ENCODE data around the gene ZNF76.

Gene ZNF76

GRCh38 chr6:35293681-35294080 lies 34.1 kb downstream of the ZNF76 start:
- intact Hi-C loops (cut with micrococcal nuclease): no loop called here
- no peak overlapping the region for H3K27ac Mint-ChIP-seq
- H3K9me3 Mint-ChIP-seq: no peaks in the 10 kb centered on the region
- peaks cover 17% of the 10 kb centered on the region for H3K4me1 Mint-ChIP-seq (ENCODE audit: low read depth)
- peaks cover 78% of the 10 kb centered on the region for H3K36me3 Mint-ChIP-seq (ENCODE audit: low read depth)
- H3K27me3 Mint-ChIP-seq: no peaks in the 10 kb centered on the region
- no peak overlapping the region for H3K4me3 Mint-ChIP-seq

DNA sequence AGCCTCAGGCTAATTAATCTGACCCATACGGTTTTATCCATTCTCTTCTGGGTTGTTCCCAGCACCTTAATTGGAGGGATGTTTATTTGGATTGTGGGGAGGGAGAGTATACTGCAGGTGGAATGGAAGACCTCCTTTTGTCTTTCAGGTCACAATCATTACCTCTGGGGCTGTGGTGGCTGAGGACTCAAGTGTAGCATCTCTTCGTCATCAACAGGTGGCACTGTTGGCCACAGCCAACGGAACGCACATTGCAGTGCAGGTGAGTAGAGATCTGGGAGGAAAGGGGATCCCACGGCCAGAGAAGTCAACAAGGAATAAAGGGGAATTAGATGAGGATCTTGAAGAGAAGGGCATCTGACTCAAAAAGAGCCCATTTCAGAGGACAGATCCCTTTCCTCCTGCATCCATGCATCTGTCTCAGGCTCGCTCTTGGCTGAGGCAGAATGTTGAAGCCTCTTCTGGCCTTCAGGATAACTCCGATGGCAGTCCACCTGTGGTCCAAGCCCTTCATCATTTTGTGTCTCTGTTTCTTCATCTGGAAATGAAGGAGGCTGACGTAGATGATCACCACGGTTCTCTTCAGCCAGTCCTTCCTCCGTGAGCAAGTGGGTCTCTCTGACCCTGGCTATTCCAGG lies 34.9 kb downstream of the ZNF76 start:
- H3K4me1 Mint-ChIP-seq (ENCODE audit: low read depth): peaks cover 25% of the 10 kb centered on the region
- no peak overlapping the region for H3K27ac Mint-ChIP-seq
- no peaks in the 10 kb centered on the region for H3K27me3 Mint-ChIP-seq
- no peak overlapping the region for H3K4me3 Mint-ChIP-seq
- peaks cover 70% of the 10 kb centered on the region for H3K36me3 Mint-ChIP-seq (ENCODE audit: low read depth)
- no peaks in the 10 kb centered on the region for H3K9me3 Mint-ChIP-seq
- intact Hi-C loops (cut with micrococcal nuclease): no loop called here

- Mint-ChIP-seq H3K4me1 (ENCODE audit: low read depth) (peaks cover 31% of the 10 kb centered on the region), H3K27ac (no peak overlapping the region), H3K27me3 (no peaks in the 10 kb centered on the region), H3K4me3 (no peak overlapping the region), H3K9me3 (no peaks in the 10 kb centered on the region), H3K36me3 (ENCODE audit: low read depth) (peaks cover 65% of the 10 kb centered on the region)
- intact Hi-C loops (cut with micrococcal nuclease): loop anchor here (5.0 kb wide), 1 partner anchor 47 kb away; the partner anchor contains the start of gene PPARD
Measured at GRCh38 chr6:35295036-35295435, 35.5 kb downstream of the ZNF76 start.

- no peaks in the 10 kb centered on the region for H3K9me3 Mint-ChIP-seq
- H3K27me3 Mint-ChIP-seq: no peaks in the 10 kb centered on the region
- peaks cover 38% of the 10 kb centered on the region for H3K4me1 Mint-ChIP-seq (ENCODE audit: low read depth)
- peaks cover 63% of the 10 kb centered on the region for H3K36me3 Mint-ChIP-seq (ENCODE audit: low read depth)
- no peak overlapping the region for H3K4me3 Mint-ChIP-seq
- intact Hi-C loops (cut with micrococcal nuclease): loop anchor here (5.0 kb wide), 1 partner anchor 47 kb away; the partner anchor contains the start of gene PPARD
- H3K27ac Mint-ChIP-seq: no peak overlapping the region
Measured at GRCh38 chr6:35295521-35296315, 36.2 kb downstream of the ZNF76 start.

- Mint-ChIP-seq H3K9me3 (no peaks in the 10 kb centered on the region), H3K27me3 (no peaks in the 10 kb centered on the region), H3K4me1 (ENCODE audit: low read depth) (peaks cover 50% of the 10 kb centered on the region), H3K36me3 (ENCODE audit: low read depth) (peaks cover 50% of the 10 kb centered on the region), H3K27ac (peak overlapping the region; percentile 78), H3K4me3 (peak overlapping the region; percentile 79)
- intact Hi-C loops (cut with micrococcal nuclease): loop anchor here (1.0 to 5.0 kb wide), 4 partner anchors 30 to 171 kb away; partner anchors contain the start of genes PPARD and RPL10A
Measured at GRCh38 chr6:35296931-35297600, 37.5 kb downstream of the ZNF76 start.

DNA sequence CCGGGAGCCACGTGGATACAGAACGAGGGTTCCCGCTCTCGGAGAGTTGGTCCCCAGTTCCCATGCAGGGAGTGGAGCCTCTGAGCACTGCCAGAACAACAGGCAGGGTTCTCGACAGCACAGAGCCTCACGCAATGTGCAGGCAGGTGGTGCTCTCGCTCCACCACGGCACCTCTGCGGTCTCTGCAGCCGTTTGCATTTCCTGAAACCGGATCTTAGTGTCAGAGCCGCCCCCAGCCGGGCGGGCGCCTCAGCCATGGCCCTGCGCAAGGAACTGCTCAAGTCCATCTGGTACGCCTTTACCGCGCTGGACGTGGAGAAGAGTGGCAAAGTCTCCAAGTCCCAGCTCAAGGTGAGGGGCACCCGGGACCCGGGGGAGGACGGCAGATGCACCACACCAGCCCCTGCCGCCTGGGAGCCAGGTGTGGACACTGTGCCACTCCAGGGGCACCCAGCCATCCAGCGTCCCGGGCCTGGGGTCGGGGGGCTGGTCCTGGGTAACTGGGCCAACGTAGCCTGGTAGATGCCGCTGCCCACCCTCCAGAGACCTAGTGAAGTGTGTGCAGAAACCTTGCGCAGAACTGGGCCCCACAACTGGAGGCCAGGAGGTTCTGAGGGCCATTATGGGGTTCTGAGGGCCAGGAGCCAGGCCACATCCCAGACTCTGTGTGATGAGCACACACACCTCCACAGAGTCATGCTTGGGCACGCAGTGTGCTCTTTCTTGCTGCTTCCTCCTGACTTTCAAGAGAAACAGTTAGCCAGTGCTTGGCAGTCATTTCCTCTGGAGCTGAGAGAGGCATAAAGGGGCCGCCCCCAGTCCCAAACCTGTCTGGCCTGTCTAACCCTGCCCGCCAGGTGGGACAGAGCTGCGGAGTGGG lies 38.3 kb downstream of the ZNF76 start, which contains the start of gene DEF6:
Gene DEF6, plus strand, starts transcription at position 218 of the 881 bp plus-strand sequence. Its CDS starts 39 bp downstream, at position 257.
- no peaks in the 10 kb centered on the region for H3K9me3 Mint-ChIP-seq
- intact Hi-C loops (cut with micrococcal nuclease): loop anchor here (1.0 to 5.0 kb wide), 4 partner anchors 29 to 170 kb away; partner anchors contain the start of genes PPARD and RPL10A
- peaks cover 42% of the 10 kb centered on the region for H3K36me3 Mint-ChIP-seq (ENCODE audit: low read depth)
- H3K27me3 Mint-ChIP-seq: no peaks in the 10 kb centered on the region
- H3K4me1 Mint-ChIP-seq (ENCODE audit: low read depth): peaks cover 56% of the 10 kb centered on the region
- H3K27ac Mint-ChIP-seq: peak within 1 kb of the TSS; percentile 78
- H3K4me3 Mint-ChIP-seq: peak within 1 kb of the TSS; percentile 79

- peaks cover 64% of the 10 kb centered on the region for H3K4me1 Mint-ChIP-seq (ENCODE audit: low read depth)
- intact Hi-C loops (cut with micrococcal nuclease): loop anchor here (5.0 kb wide), 1 partner anchor 44 kb away; the partner anchor contains the start of gene PPARD
- H3K36me3 Mint-ChIP-seq (ENCODE audit: low read depth): peaks cover 45% of the 10 kb centered on the region
- peak overlapping the region; percentile 78 for H3K27ac Mint-ChIP-seq
- H3K9me3 Mint-ChIP-seq: no peaks in the 10 kb centered on the region
- H3K4me3 Mint-ChIP-seq: peak overlapping the region; percentile 79
- no peaks in the 10 kb centered on the region for H3K27me3 Mint-ChIP-seq
Measured at GRCh38 chr6:35298625-35299140, 39.1 kb downstream of the ZNF76 start.

- H3K27ac Mint-ChIP-seq: peak overlapping the region; percentile 78
- intact Hi-C loops (cut with micrococcal nuclease): loop anchor here (5.0 kb wide), 1 partner anchor 43 kb away; the partner anchor contains the start of gene PPARD
- peaks cover 74% of the 10 kb centered on the region for H3K4me1 Mint-ChIP-seq (ENCODE audit: low read depth)
- peak overlapping the region; percentile 79 for H3K4me3 Mint-ChIP-seq
- no peaks in the 10 kb centered on the region for H3K27me3 Mint-ChIP-seq
- H3K36me3 Mint-ChIP-seq (ENCODE audit: low read depth): peaks cover 46% of the 10 kb centered on the region
- no peaks in the 10 kb centered on the region for H3K9me3 Mint-ChIP-seq
Measured at GRCh38 chr6:35299674-35300073, 40.1 kb downstream of the ZNF76 start.

GRCh38 chr6:35300848-35301247 lies 41.3 kb downstream of the ZNF76 start:
- intact Hi-C loops (cut with micrococcal nuclease): no loop called here
- Mint-ChIP-seq H3K4me1 (ENCODE audit: low read depth) (peaks cover 74% of the 10 kb centered on the region), H3K36me3 (ENCODE audit: low read depth) (peaks cover 46% of the 10 kb centered on the region)

GRCh38 chr6:35302604-35303241 lies 43.2 kb downstream of the ZNF76 start:
- Mint-ChIP-seq H3K4me3 (peak overlapping the region; percentile 74), H3K36me3 (ENCODE audit: low read depth) (peaks cover 54% of the 10 kb centered on the region), H3K4me1 (ENCODE audit: low read depth) (peaks cover 69% of the 10 kb centered on the region), H3K27me3 (no peaks in the 10 kb centered on the region), H3K27ac (peak overlapping the region; percentile 78), H3K9me3 (no peaks in the 10 kb centered on the region)
- intact Hi-C loops (cut with micrococcal nuclease): no loop called here

More at GRCh38 chr6:35300848-35301247, 41.3 kb downstream of the ZNF76 start:
- Mint-ChIP-seq H3K9me3 (no peaks in the 10 kb centered on the region), H3K27me3 (no peaks in the 10 kb centered on the region), H3K27ac (peak overlapping the region; percentile 78), H3K4me3 (peak overlapping the region; percentile 79)

DNA sequence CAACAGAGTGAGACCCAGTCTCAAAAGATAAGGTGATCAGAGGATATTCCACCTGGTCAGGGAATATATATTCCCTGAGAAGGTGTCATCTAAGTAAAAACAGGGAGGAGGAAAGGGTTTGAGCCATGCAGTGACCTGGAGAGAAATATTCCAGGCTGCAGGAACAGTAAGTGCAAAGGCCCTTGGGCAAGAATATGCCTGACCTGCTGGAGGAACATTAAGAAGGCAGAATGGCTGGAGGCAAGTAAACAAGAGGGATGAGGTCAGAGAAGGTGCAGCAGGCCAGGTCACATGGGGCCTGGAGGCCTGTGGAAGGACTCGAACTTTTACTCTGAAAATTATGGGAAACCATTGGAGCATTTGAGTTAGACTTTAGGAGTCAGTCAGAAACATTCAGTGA lies 44.8 kb downstream of the ZNF76 start:
- peak overlapping the region; percentile 78 for H3K27ac Mint-ChIP-seq
- H3K27me3 Mint-ChIP-seq: no peaks in the 10 kb centered on the region
- H3K36me3 Mint-ChIP-seq (ENCODE audit: low read depth): peaks cover 68% of the 10 kb centered on the region
- peaks cover 68% of the 10 kb centered on the region for H3K4me1 Mint-ChIP-seq (ENCODE audit: low read depth)
- no peaks in the 10 kb centered on the region for H3K9me3 Mint-ChIP-seq
- no peak overlapping the region for H3K4me3 Mint-ChIP-seq
- intact Hi-C loops (cut with micrococcal nuclease): no loop called here

- Mint-ChIP-seq H3K4me3 (no peak overlapping the region), H3K36me3 (ENCODE audit: low read depth) (peaks cover 74% of the 10 kb centered on the region), H3K27me3 (no peaks in the 10 kb centered on the region), H3K4me1 (ENCODE audit: low read depth) (peaks cover 68% of the 10 kb centered on the region), H3K27ac (no peak overlapping the region), H3K9me3 (no peaks in the 10 kb centered on the region)
- intact Hi-C loops (cut with micrococcal nuclease): no loop called here
Measured at GRCh38 chr6:35305117-35305516, 45.6 kb downstream of the ZNF76 start.

Data from dendritic cell treated with granulocyte-macrophage colony-stimulating factor and Interleukin-4, amounts not matched to agents 40 ng/mL and 50 ng/mL, for 4 days (primary cell).